WTC11 (cell line): ENCODE data around the gene PSMB2. TPM values are rescaled to one million over a fixed set of nuclear protein-coding genes. Genes with fewer than 3 reads are reported as not detected.
A peak's percentile ranks its signal among the peaks of the same experiment; 100 is the strongest.

ENCODE experiments used
- ATAC-seq: fragments of 200-7000 bp; cut with Tn5 transposase; 2 replicates; pipeline ENCODE4 v1.10.0; 2021; ENCODE audit warnings: mild to moderate bottlenecking, moderate library complexity
- CTCF ChIA-PET: fragments of 300-600 bp; sonication (Branson Sonifier 250); formaldehyde crosslinking; loops from one replicate; lab custom pipeline; 2021; ENCODE audit warnings: antibody characterized with exemption; lab: Charles Lee
- POLR2A ChIA-PET: fragments of 350-600 bp; sonication (Branson Sonifier 250); formaldehyde crosslinking; loops from one replicate; lab custom pipeline; 2021; ENCODE audit warnings: antibody characterized with exemption; lab: Charles Lee
- DNase-seq: peaks from one replicate; pipeline ENCODE4 v3.0.0; 2021; ENCODE audit warnings: low spot score
- H3K27ac Mint-ChIP-seq: 2 replicates; pipeline ENCODE4 v1.8.0; 2021; ENCODE audit warnings: mixed read lengths
- H3K27me3 Mint-ChIP-seq: 2 replicates; pipeline ENCODE4 v1.8.0; 2021; ENCODE audit warnings: low read depth, mild to moderate bottlenecking, moderate library complexity, mixed read lengths
- H3K36me3 Mint-ChIP-seq: 2 replicates; pipeline ENCODE4 v1.8.0; 2021; ENCODE audit warnings: mixed read lengths
- H3K4me1 Mint-ChIP-seq: 2 replicates; pipeline ENCODE4 v1.8.0; 2022; ENCODE audit warnings: mixed read lengths
- H3K4me3 Mint-ChIP-seq: 2 replicates; pipeline ENCODE4 v1.8.0; 2021; ENCODE audit warnings: mild to moderate bottlenecking, moderate library complexity, mixed read lengths
- H3K9me3 Mint-ChIP-seq: 2 replicates; pipeline ENCODE4 v1.8.0; 2021; ENCODE audit warnings: mixed read lengths
- CREB1 ChIP-seq: sonication (generic); formaldehyde crosslinking; IDR thresholded peaks from 2 replicates; pipeline ENCODE4 v1.8.0; 2023; ENCODE audit warnings: mild to moderate bottlenecking, missing genetic modification reagents
- CREM ChIP-seq: sonication (generic); formaldehyde crosslinking; IDR thresholded peaks from 2 replicates; pipeline ENCODE4 v1.8.1; 2022; ENCODE audit warnings: mild to moderate bottlenecking, missing genetic modification reagents, moderate library complexity
- MYBL2 ChIP-seq: sonication (generic); formaldehyde crosslinking; IDR thresholded peaks from 2 replicates; pipeline ENCODE4 v1.8.1; 2023; ENCODE audit warnings: mild to moderate bottlenecking, moderate library complexity, missing genetic modification reagents
- NR1H2 ChIP-seq: sonication (generic); formaldehyde crosslinking; IDR thresholded peaks from 2 replicates; pipeline ENCODE4 v1.9.0; 2021; ENCODE audit warnings: mild to moderate bottlenecking, moderate library complexity, missing genetic modification reagents
- SMAD3 ChIP-seq: sonication (generic); formaldehyde crosslinking; IDR thresholded peaks from 2 replicates; pipeline ENCODE4 v1.8.0; 2022; ENCODE audit warnings: missing genetic modification reagents, mild to moderate bottlenecking, borderline replicate concordance
- SP1 ChIP-seq: sonication (generic); formaldehyde crosslinking; conservative IDR thresholded peaks from 2 replicates; pipeline ENCODE4 v1.8.1; 2022; ENCODE audit warnings: missing genetic modification reagents
- TEAD1 ChIP-seq: sonication (generic); formaldehyde crosslinking; IDR thresholded peaks from 2 replicates; pipeline ENCODE4 v1.8.0; 2022; ENCODE audit warnings: mild to moderate bottlenecking, missing genetic modification reagents
- total RNA-seq: library from RNA; stranded (reverse); gene quantifications from 3 replicates; pipeline ENCODE4 v1.2.3, GENCODE V29; 2021
- TF ChIP-seq, protein P1 (sequence below): sonication (generic); formaldehyde crosslinking; IDR thresholded peaks from 2 replicates; pipeline ENCODE4 v1.8.0; 2023; ENCODE audit warnings: missing genetic modification reagents, mild to moderate bottlenecking, borderline replicate concordance
- TF ChIP-seq, protein P2 (sequence below): sonication (generic); formaldehyde crosslinking; IDR thresholded peaks from 2 replicates; pipeline ENCODE4 v1.8.0; 2022; ENCODE audit warnings: mild to moderate bottlenecking, missing genetic modification reagents
- TF ChIP-seq, protein P3 (sequence below): sonication (generic); formaldehyde crosslinking; IDR thresholded peaks from 2 replicates; pipeline ENCODE4 v1.8.1; 2023; ENCODE audit warnings: mild to moderate bottlenecking, moderate library complexity, missing genetic modification reagents
- TF ChIP-seq, protein P4 (sequence below): sonication (generic); formaldehyde crosslinking; IDR thresholded peaks from 2 replicates; pipeline ENCODE4 v1.8.1; 2022; ENCODE audit warnings: mild to moderate bottlenecking, missing genetic modification reagents, moderate library complexity, borderline replicate concordance
- TF ChIP-seq, protein P5 (sequence below): fragments of 250-450 bp; sonication (Bioruptor Pico); IDR thresholded peaks from 2 replicates; pipeline ENCODE4 v1.9.0; 2021; ENCODE audit warnings: mild to moderate bottlenecking, borderline replicate concordance
- TF ChIP-seq, protein P6 (sequence below): sonication (generic); formaldehyde crosslinking; conservative IDR thresholded peaks from 2 replicates; pipeline ENCODE4 v1.8.1; 2022; ENCODE audit warnings: mild to moderate bottlenecking, missing genetic modification reagents

PSMB2 gene
- total RNA-seq, 1 experiment from 2014 or later, result 76.7 TPM

DNA sequence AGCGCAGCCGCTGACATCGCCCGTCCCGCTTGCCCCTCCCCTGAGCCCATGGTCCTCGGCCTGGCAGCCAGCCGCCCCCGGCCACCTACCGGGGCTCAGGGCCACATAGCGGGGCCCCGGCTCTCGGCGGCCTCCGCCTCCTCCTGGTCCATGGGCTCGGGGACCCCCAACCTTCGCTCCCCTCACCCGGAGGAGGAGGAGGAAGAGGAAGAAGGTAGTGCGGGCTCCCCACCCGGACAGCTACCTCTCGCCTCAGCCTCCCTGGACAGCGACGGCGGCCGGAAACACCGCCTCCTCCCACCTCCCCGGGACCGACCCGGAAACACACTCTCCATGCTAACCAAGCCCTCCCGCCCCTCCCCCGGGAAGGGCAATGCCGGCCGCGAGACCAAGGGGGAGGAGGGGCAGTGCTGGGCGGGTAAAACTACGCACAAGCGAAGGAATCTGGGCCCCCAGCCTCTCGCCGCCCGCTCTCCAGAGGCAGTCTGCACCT is 84.2 kb downstream of the PSMB2 start, which contains the start of gene KIAA0319L (continued):
- TF ChIP-seq, protein P1, sequence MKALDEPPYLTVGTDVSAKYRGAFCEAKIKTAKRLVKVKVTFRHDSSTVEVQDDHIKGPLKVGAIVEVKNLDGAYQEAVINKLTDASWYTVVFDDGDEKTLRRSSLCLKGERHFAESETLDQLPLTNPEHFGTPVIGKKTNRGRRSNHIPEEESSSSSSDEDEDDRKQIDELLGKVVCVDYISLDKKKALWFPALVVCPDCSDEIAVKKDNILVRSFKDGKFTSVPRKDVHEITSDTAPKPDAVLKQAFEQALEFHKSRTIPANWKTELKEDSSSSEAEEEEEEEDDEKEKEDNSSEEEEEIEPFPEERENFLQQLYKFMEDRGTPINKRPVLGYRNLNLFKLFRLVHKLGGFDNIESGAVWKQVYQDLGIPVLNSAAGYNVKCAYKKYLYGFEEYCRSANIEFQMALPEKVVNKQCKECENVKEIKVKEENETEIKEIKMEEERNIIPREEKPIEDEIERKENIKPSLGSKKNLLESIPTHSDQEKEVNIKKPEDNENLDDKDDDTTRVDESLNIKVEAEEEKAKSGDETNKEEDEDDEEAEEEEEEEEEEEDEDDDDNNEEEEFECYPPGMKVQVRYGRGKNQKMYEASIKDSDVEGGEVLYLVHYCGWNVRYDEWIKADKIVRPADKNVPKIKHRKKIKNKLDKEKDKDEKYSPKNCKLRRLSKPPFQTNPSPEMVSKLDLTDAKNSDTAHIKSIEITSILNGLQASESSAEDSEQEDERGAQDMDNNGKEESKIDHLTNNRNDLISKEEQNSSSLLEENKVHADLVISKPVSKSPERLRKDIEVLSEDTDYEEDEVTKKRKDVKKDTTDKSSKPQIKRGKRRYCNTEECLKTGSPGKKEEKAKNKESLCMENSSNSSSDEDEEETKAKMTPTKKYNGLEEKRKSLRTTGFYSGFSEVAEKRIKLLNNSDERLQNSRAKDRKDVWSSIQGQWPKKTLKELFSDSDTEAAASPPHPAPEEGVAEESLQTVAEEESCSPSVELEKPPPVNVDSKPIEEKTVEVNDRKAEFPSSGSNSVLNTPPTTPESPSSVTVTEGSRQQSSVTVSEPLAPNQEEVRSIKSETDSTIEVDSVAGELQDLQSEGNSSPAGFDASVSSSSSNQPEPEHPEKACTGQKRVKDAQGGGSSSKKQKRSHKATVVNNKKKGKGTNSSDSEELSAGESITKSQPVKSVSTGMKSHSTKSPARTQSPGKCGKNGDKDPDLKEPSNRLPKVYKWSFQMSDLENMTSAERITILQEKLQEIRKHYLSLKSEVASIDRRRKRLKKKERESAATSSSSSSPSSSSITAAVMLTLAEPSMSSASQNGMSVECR (CRISPR knock-in tag), result peak; percentile 96; the same call in 1 of the 2 replicates
- TF ChIP-seq, protein P2, sequence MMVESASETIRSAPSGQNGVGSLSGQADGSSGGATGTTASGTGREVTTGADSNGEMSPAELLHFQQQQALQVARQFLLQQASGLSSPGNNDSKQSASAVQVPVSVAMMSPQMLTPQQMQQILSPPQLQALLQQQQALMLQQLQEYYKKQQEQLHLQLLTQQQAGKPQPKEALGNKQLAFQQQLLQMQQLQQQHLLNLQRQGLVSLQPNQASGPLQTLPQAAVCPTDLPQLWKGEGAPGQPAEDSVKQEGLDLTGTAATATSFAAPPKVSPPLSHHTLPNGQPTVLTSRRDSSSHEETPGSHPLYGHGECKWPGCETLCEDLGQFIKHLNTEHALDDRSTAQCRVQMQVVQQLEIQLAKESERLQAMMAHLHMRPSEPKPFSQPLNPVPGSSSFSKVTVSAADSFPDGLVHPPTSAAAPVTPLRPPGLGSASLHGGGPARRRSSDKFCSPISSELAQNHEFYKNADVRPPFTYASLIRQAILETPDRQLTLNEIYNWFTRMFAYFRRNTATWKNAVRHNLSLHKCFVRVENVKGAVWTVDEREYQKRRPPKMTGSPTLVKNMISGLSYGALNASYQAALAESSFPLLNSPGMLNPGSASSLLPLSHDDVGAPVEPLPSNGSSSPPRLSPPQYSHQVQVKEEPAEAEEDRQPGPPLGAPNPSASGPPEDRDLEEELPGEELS (CRISPR knock-in tag), result peak; percentile 62; the same call in 1 of the 2 replicates
- peak; percentile 22 for TF ChIP-seq MYBL2 (CRISPR knock-in tag)
- TF ChIP-seq NR1H2 (CRISPR knock-in tag), result no peak
- peak; percentile 49; the same call in 1 of the 2 replicates for TF ChIP-seq TEAD1 (CRISPR knock-in tag)
- TF ChIP-seq, protein P3, sequence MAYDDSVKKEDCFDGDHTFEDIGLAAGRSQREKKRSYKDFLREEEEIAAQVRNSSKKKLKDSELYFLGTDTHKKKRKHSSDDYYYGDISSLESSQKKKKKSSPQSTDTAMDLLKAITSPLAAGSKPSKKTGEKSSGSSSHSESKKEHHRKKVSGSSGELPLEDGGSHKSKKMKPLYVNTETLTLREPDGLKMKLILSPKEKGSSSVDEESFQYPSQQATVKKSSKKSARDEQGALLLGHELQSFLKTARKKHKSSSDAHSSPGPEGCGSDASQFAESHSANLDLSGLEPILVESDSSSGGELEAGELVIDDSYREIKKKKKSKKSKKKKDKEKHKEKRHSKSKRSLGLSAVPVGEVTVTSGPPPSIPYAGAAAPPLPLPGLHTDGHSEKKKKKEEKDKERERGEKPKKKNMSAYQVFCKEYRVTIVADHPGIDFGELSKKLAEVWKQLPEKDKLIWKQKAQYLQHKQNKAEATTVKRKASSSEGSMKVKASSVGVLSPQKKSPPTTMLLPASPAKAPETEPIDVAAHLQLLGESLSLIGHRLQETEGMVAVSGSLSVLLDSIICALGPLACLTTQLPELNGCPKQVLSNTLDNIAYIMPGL, result peak; percentile 54; the same call in 1 of the 2 replicates
- no peak for TF ChIP-seq SMAD3
- no peak for TF ChIP-seq CREB1 (CRISPR knock-in tag)
- no peak for TF ChIP-seq CREM (CRISPR knock-in tag)

DNA sequence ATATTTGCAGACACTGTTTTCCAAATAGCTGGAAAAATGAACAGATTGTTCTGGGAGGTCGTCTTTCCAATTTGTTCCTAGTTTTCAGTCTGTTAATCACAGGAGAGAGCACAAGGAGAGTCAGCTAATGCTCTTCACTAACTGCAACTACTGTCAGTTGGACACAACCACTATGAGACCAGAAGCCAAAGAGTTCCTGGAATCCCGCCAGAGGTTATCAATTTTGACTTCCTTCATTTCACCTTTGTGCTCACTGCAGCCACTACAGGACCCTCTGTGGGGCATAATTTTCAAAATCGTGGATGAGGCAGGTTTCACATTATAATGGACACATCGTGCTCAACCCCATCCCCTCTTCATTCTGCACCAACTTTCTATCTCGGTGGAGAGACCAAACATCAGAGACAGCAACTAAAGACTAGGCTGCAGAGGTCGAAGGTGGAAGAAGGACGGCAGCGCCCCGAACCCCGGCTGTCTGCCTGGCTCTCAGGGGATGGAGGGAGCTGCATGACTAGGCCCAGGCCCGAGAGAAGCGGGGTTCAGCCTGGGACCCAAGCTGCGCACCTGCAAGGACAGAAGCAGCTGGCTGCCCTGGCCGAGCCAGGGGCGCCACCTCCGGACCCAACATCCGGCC is 84.7 kb downstream of the PSMB2 start:
- Mint-ChIP-seq H3K9me3 (no peaks in the 10 kb centered on the region), H3K4me3 (peak overlapping the region; percentile 98), H3K36me3 (peaks cover 22% of the 10 kb centered on the region), H3K27ac (peak overlapping the region; percentile 95), H3K27me3 (no peaks in the 10 kb centered on the region), H3K4me1 (peaks cover 41% of the 10 kb centered on the region)
- ATAC-seq, result no peak
- TF ChIP-seq, protein P4, sequence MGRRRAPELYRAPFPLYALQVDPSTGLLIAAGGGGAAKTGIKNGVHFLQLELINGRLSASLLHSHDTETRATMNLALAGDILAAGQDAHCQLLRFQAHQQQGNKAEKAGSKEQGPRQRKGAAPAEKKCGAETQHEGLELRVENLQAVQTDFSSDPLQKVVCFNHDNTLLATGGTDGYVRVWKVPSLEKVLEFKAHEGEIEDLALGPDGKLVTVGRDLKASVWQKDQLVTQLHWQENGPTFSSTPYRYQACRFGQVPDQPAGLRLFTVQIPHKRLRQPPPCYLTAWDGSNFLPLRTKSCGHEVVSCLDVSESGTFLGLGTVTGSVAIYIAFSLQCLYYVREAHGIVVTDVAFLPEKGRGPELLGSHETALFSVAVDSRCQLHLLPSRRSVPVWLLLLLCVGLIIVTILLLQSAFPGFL (CRISPR knock-in tag), result 0 out of 2 replicates have a peak, but pooled peaks have one; percentile 46
- TF ChIP-seq, protein P5, sequence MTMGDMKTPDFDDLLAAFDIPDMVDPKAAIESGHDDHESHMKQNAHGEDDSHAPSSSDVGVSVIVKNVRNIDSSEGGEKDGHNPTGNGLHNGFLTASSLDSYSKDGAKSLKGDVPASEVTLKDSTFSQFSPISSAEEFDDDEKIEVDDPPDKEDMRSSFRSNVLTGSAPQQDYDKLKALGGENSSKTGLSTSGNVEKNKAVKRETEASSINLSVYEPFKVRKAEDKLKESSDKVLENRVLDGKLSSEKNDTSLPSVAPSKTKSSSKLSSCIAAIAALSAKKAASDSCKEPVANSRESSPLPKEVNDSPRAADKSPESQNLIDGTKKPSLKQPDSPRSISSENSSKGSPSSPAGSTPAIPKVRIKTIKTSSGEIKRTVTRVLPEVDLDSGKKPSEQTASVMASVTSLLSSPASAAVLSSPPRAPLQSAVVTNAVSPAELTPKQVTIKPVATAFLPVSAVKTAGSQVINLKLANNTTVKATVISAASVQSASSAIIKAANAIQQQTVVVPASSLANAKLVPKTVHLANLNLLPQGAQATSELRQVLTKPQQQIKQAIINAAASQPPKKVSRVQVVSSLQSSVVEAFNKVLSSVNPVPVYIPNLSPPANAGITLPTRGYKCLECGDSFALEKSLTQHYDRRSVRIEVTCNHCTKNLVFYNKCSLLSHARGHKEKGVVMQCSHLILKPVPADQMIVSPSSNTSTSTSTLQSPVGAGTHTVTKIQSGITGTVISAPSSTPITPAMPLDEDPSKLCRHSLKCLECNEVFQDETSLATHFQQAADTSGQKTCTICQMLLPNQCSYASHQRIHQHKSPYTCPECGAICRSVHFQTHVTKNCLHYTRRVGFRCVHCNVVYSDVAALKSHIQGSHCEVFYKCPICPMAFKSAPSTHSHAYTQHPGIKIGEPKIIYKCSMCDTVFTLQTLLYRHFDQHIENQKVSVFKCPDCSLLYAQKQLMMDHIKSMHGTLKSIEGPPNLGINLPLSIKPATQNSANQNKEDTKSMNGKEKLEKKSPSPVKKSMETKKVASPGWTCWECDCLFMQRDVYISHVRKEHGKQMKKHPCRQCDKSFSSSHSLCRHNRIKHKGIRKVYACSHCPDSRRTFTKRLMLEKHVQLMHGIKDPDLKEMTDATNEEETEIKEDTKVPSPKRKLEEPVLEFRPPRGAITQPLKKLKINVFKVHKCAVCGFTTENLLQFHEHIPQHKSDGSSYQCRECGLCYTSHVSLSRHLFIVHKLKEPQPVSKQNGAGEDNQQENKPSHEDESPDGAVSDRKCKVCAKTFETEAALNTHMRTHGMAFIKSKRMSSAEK, result no peak
- TF ChIP-seq TEAD1 (CRISPR knock-in tag), result no peak
- TF ChIP-seq, protein P6, sequence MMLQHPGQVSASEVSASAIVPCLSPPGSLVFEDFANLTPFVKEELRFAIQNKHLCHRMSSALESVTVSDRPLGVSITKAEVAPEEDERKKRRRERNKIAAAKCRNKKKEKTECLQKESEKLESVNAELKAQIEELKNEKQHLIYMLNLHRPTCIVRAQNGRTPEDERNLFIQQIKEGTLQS (CRISPR knock-in tag), result no peak
- no peak for TF ChIP-seq SP1
- ChIA-PET POLR2A (interaction anchor here (1.7 to 1.9 kb wide), 3 partner anchors 16 to 213 kb away, joined by 4 to 9 read pairs (median 4); partner anchors contain the start of genes CLSPN and TFAP2E), CTCF (interaction anchor here (0.7 to 1.5 kb wide), 9 partner anchors 8 to 213 kb away, joined by 3 to 8 read pairs (median 4); partner anchors contain the start of gene CLSPN)
- no peak for DNase-seq
